Esophagus mucosa (tissue), 1 donor: Measurements from ENCODE around the gene SERP1. TPM values are rescaled to one million over a fixed set of nuclear protein-coding genes. Genes with fewer than 3 reads are reported as not detected.

ENCODE experiments used
- total RNA-seq: library from RNA; stranded (reverse); gene quantifications from one replicate; pipeline ENCODE4 v1.2.4, GENCODE V29; 2023
- donor health status: DM: yes; HTN: yes; CAD: no.

SERP1 gene
- total RNA-seq, 1 donor from 2014 or later, result 55.5 TPM

Other genes starting within 250 kb of the SERP1 start
- gene TSC22D2, start 138.2 kb downstream of the SERP1 start, total RNA-seq, result 28.1 TPM
- gene EIF2A, start 291 bp upstream of the SERP1 start, total RNA-seq, result 69.0 TPM
- 68.7 TPM for gene SELENOT, start 56.8 kb upstream of the SERP1 start, total RNA-seq
- gene ERICH6, start 157.4 kb upstream of the SERP1 start, total RNA-seq, result not detected
- 44.8 TPM for gene SIAH2, start 216.7 kb upstream of the SERP1 start, total RNA-seq